HCT116 (cell line): ENCODE data around the gene IFNL3. TPM values are rescaled to one million over a fixed set of nuclear protein-coding genes. Genes with fewer than 3 reads are reported as not detected.

Experiments
- ATAC-seq: fragments of 200-7000 bp; cut with Tn5 transposase; 2 replicates; pipeline ENCODE4 v1.9.1; 2020; ENCODE audit warnings: mild to moderate bottlenecking, moderate library complexity
- BruUV-seq: library from RNA; stranded (reverse); fragments of 400-500 nt; replicated peaks from 2 replicates; lab custom pipeline; 2021; lab: Mats Ljungman, UMichigan
- CTCF ChIA-PET: fragments of 300-600 bp; sonication (Branson Sonifier 250); formaldehyde crosslinking; loops from one replicate; lab custom pipeline; 2021; ENCODE audit warnings: antibody characterized with exemption; lab: Charles Lee
- POLR2A ChIA-PET: fragments of 300-600, 350-600 bp; sonication (Branson Sonifier 250); formaldehyde crosslinking; loops from one replicate; lab custom pipeline; 2021; ENCODE audit warnings: antibody characterized with exemption; lab: Charles Lee
- RAD21 ChIA-PET, 2 experiments: fragments of 300-600 bp; sonication (Branson Sonifier 250); formaldehyde crosslinking; loops; one replicate each; lab custom pipeline; 2023; ENCODE audit warnings: low total read pairs in 2 of 2; ENCODE audit not compliant: uncharacterized antibody in 2 of 2, unreplicated experiment in 2 of 2, low non-redundant PET in 1 of 2; lab: Charles Lee
- DNase-seq: peaks from one replicate; pipeline ENCODE4 v3.0.0-alpha.2; 2010; ENCODE audit warnings: low read depth, low spot score
- H2AFZ ChIP-seq: fragments of 200-600 bp; shearing (Covaris generic), sonication (generic); 2 replicates; pipeline ENCODE4 v1.6.1; 2017; ENCODE audit warnings: low read depth, mixed run types, mixed read lengths, antibody characterized with exemption, low read length; ENCODE audit not compliant: poor library complexity, severe bottlenecking
- H3K27ac ChIP-seq: 2 replicates; pipeline ENCODE4 v1.5.1; 2012; ENCODE audit warnings: low read depth, low read length
- H3K27me3 ChIP-seq: fragments of 200-600 bp; sonication (generic); 2 replicates; pipeline ENCODE4 v1.6.1; 2016; ENCODE audit warnings: mixed run types, low read length, mixed read lengths; ENCODE audit not compliant: insufficient read depth
- H3K36me3 ChIP-seq, 2 experiments: fragments of 200-500 bp in 1 of 2; fragments of 200-600 bp in 1 of 2; sonication (Bioruptor generic) in 1 of 2; sonication (generic) in 1 of 2; 2 replicates each; pipeline versions ENCODE4 v1.5.1 to v1.6.1; 2014 to 2016; ENCODE audit warnings: low read length in 2 of 2, inconsistent platforms in 1 of 2, mixed read lengths in 1 of 2, mixed run types in 1 of 2; ENCODE audit not compliant: insufficient read depth in 2 of 2, control insufficient read depth in 1 of 2
- H3K4me1 ChIP-seq, 2 experiments: fragments of 200-600 bp in 1 of 2; sonication (generic) in 1 of 2; 2 replicates each; pipeline versions ENCODE4 v1.5.1 to v1.6.1; 2012 to 2017; ENCODE audit warnings: low read length in 2 of 2, inconsistent platforms in 1 of 2, mild to moderate bottlenecking in 1 of 2, mixed read lengths in 1 of 2, mixed run types in 1 of 2, moderate library complexity in 1 of 2; ENCODE audit not compliant: insufficient read depth in 2 of 2, control insufficient read depth in 1 of 2
- H3K4me2 ChIP-seq: fragments of 200-600 bp; sonication (generic); 2 replicates; pipeline ENCODE4 v1.6.1; 2017; ENCODE audit warnings: mixed run types, low read length, mixed read lengths
- H3K4me3 ChIP-seq, 2 experiments: fragments of 200-600 bp in 1 of 2; sonication (generic) in 1 of 2; replicated peaks in 1 of 2; 2 replicates each; pipeline ENCODE4 v1.5.1; 2011 to 2016; ENCODE audit warnings: low read length in 2 of 2, control low read depth in 1 of 2, low read depth in 1 of 2, mild to moderate bottlenecking in 1 of 2, mixed read lengths in 1 of 2, mixed run types in 1 of 2
- H3K79me2 ChIP-seq: fragments of 200-600 bp; sonication (generic); 2 replicates; pipeline ENCODE4 v1.6.1; 2017; ENCODE audit warnings: mild to moderate bottlenecking, mixed run types, low read length, moderate library complexity, mixed read lengths; ENCODE audit not compliant: insufficient read depth
- H3K9ac ChIP-seq: fragments of 200-600 bp; sonication (generic); 2 replicates; pipeline ENCODE4 v1.6.1; 2016; ENCODE audit warnings: low read length, mixed read lengths
- H3K9me2 ChIP-seq: fragments of 200-600 bp; sonication (generic), shearing (Covaris generic); 2 replicates; pipeline ENCODE4 v1.6.1; 2017; ENCODE audit warnings: mixed run types, mild to moderate bottlenecking, moderate library complexity; ENCODE audit not compliant: insufficient read depth
- H3K9me3 ChIP-seq, 2 experiments: fragments of 200-500 bp in 1 of 2; fragments of 200-600 bp in 1 of 2; sonication (Bioruptor generic) in 1 of 2; sonication (generic) in 1 of 2; 2 replicates each; pipeline ENCODE4 v1.6.1; 2014 to 2017; ENCODE audit warnings: low read length in 2 of 2, mixed read lengths in 2 of 2, inconsistent platforms in 1 of 2, low read depth in 1 of 2, mild to moderate bottlenecking in 1 of 2, mixed run types in 1 of 2, moderate library complexity in 1 of 2; ENCODE audit not compliant: control insufficient read depth in 1 of 2, insufficient read depth in 1 of 2
- H4K20me1 ChIP-seq: fragments of 200-600 bp; sonication (generic), shearing (Covaris generic); 2 replicates; pipeline ENCODE4 v1.6.1; 2017; ENCODE audit warnings: mixed run types, mild to moderate bottlenecking, moderate library complexity; ENCODE audit not compliant: insufficient read depth
- EZH2 ChIP-seq: fragments of 200-600 bp; sonication (generic); IDR thresholded peaks from 2 replicates; pipeline ENCODE4 v1.6.1; 2017; ENCODE audit warnings: antibody characterized with exemption, mixed run types
- EZH2phosphoT487 ChIP-seq: fragments of 200-600 bp; IDR thresholded peaks from 2 replicates; pipeline ENCODE4 v1.6.1; 2018; ENCODE audit warnings: antibody characterized with exemption, borderline replicate concordance
- POLR2AphosphoS5 ChIP-seq: IDR thresholded peaks from 2 replicates; pipeline ENCODE4 v1.6.1; 2011; ENCODE audit warnings: mild to moderate bottlenecking, low read depth, low read length, moderate library complexity
- intact Hi-C: fragments of 100-400 bp; cut with micrococcal nuclease; formaldehyde crosslinking; loops from 2 replicates; pipeline ENCODE4 v1.10.0; 2022
- total RNA-seq: library from RNA; stranded (reverse); gene quantifications from one replicate; pipeline ENCODE4 v1.2.1, GENCODE V29; 2021; ENCODE audit not compliant: unreplicated experiment
- TF ChIP-seq, protein P1 (sequence below): IDR thresholded peaks from 2 replicates; pipeline ENCODE4 v1.6.1; 2012
- TF ChIP-seq, protein P2 (sequence below), 3 experiments: fragments of 200-600 bp in 1 of 3; sonication (generic) in 1 of 3; IDR thresholded peaks in 2 of 3; conservative IDR thresholded peaks in 1 of 3; 2 replicates each; pipeline ENCODE4 v1.5.1; 2012 to 2017; ENCODE audit warnings: low read depth in 2 of 3, low read length in 2 of 3, antibody characterized with exemption in 1 of 3, borderline replicate concordance in 1 of 3, control low read depth in 1 of 3, mild to moderate bottlenecking in 1 of 3, mixed read lengths in 1 of 3, mixed run types in 1 of 3, moderate library complexity in 1 of 3; ENCODE audit not compliant: insufficient read depth in 1 of 3
- TF ChIP-seq, protein P3 (sequence below): IDR thresholded peaks from 2 replicates; pipeline ENCODE4 v1.6.1; 2011; ENCODE audit warnings: mild to moderate bottlenecking, low read length, moderate library complexity; ENCODE audit not compliant: insufficient replicate concordance; ENCODE audit errors: extremely low read depth

Gene IFNL3
- total RNA-seq, 1 experiment from 2014 or later, result not detected

DNA sequence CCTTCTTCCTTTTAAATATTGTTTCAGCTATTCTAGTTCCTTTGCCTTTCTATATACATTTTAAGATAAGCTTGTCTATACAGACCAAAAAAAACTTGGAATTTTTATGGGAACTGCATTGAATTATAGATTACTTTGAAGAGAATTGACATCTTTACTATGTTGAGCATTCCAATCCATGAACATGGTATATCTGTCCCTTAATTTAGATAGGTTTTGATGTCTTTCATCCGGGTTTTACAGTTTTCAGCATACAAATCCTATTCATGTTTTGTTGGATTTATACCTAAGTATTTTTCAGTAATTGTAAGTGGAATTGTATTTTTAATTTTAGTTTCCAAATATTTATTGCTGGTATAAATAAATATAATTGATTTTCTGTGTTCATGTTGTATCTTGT, 39.2 kb upstream of the IFNL3 start:
- DNase-seq (no peak), ATAC-seq (no peak)
- no TSS peak for BruUV-seq
- no peaks in the 10 kb centered on the region for H3K36me3 ChIP-seq
- H3K9me2 ChIP-seq, result no peaks in the 10 kb centered on the region
- no peak overlapping the region for H3K27ac ChIP-seq
- H3K9ac ChIP-seq, result no peak overlapping the region
- ChIA-PET RAD21 (no interaction called here), POLR2A (no interaction called here), CTCF (no interaction called here)
- H3K9me3 ChIP-seq, result peaks cover 0 to 8% of the 10 kb centered on the region in 2 experiments; a peak in 1 of 4 replicates
- H3K27me3 ChIP-seq, result no peaks in the 10 kb centered on the region
- intact Hi-C loops, result no loop called here
- H3K4me2 ChIP-seq, result no peak overlapping the region
- no peak overlapping the region for H2AFZ ChIP-seq
- H3K4me3 ChIP-seq, result no peak overlapping the region
- H3K4me1 ChIP-seq, result no peaks in the 10 kb centered on the region
- H4K20me1 ChIP-seq, result no peaks in the 10 kb centered on the region
- TF ChIP-seq, protein P1, sequence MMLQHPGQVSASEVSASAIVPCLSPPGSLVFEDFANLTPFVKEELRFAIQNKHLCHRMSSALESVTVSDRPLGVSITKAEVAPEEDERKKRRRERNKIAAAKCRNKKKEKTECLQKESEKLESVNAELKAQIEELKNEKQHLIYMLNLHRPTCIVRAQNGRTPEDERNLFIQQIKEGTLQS, result no peak
- TF ChIP-seq EZH2phosphoT487 (no peak), POLR2AphosphoS5 (no peak), EZH2 (no peak)
- TF ChIP-seq, protein P2, sequence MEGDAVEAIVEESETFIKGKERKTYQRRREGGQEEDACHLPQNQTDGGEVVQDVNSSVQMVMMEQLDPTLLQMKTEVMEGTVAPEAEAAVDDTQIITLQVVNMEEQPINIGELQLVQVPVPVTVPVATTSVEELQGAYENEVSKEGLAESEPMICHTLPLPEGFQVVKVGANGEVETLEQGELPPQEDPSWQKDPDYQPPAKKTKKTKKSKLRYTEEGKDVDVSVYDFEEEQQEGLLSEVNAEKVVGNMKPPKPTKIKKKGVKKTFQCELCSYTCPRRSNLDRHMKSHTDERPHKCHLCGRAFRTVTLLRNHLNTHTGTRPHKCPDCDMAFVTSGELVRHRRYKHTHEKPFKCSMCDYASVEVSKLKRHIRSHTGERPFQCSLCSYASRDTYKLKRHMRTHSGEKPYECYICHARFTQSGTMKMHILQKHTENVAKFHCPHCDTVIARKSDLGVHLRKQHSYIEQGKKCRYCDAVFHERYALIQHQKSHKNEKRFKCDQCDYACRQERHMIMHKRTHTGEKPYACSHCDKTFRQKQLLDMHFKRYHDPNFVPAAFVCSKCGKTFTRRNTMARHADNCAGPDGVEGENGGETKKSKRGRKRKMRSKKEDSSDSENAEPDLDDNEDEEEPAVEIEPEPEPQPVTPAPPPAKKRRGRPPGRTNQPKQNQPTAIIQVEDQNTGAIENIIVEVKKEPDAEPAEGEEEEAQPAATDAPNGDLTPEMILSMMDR (IDR thresholded peaks at IDR 0.05 in 2 of 3, conservative IDR thresholded peaks at IDR 0.05 in 1 of 3; ENCODE audit: borderline replicate concordance in 1 of 3, insufficient read depth in 1 of 3, low read depth in 2 of 3, low read length in 2 of 3), result no peak
- TF ChIP-seq, protein P3, sequence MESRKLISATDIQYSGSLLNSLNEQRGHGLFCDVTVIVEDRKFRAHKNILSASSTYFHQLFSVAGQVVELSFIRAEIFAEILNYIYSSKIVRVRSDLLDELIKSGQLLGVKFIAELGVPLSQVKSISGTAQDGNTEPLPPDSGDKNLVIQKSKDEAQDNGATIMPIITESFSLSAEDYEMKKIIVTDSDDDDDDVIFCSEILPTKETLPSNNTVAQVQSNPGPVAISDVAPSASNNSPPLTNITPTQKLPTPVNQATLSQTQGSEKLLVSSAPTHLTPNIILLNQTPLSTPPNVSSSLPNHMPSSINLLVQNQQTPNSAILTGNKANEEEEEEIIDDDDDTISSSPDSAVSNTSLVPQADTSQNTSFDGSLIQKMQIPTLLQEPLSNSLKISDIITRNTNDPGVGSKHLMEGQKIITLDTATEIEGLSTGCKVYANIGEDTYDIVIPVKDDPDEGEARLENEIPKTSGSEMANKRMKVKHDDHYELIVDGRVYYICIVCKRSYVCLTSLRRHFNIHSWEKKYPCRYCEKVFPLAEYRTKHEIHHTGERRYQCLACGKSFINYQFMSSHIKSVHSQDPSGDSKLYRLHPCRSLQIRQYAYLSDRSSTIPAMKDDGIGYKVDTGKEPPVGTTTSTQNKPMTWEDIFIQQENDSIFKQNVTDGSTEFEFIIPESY, result no peak
- no peaks in the 10 kb centered on the region for H3K79me2 ChIP-seq
